ENCODE measurements around the gene THSD7A. TPM values are rescaled to one million over a fixed set of nuclear protein-coding genes. Genes with fewer than 3 reads are reported as not detected.

Gene THSD7A
- total RNA-seq, 1 donor from 2014 or later: 8.0 TPM

DNA sequence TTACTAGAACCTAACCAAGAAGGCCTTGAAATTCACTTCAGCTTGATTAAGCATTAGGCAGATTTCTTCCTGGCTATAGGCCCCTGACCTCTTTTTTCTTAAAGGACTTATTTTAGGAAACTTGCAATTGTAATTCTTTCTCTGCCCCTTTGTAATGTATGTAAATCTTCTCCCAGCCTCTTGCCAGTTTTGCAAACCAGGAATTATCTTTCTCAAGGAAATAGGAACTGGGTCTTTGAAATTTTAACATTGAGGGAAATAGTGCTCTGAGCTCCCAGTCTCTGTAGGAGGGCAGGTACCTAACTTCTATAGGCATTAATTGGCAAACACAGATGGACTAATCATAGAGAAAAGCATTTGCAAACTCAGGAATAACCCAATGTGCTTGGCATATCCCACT is 342.7 kb downstream of the THSD7A start:
- H3K36me3 ChIP-seq: no peaks in the 10 kb centered on the region
- TF ChIP-seq, protein P1, sequence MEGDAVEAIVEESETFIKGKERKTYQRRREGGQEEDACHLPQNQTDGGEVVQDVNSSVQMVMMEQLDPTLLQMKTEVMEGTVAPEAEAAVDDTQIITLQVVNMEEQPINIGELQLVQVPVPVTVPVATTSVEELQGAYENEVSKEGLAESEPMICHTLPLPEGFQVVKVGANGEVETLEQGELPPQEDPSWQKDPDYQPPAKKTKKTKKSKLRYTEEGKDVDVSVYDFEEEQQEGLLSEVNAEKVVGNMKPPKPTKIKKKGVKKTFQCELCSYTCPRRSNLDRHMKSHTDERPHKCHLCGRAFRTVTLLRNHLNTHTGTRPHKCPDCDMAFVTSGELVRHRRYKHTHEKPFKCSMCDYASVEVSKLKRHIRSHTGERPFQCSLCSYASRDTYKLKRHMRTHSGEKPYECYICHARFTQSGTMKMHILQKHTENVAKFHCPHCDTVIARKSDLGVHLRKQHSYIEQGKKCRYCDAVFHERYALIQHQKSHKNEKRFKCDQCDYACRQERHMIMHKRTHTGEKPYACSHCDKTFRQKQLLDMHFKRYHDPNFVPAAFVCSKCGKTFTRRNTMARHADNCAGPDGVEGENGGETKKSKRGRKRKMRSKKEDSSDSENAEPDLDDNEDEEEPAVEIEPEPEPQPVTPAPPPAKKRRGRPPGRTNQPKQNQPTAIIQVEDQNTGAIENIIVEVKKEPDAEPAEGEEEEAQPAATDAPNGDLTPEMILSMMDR (IDR thresholded peaks at IDR 0.05): no peak
- DNase-seq (no peak), ATAC-seq (no peak)
- H3K27ac ChIP-seq: no peak overlapping the region
- no peaks in the 10 kb centered on the region for H3K4me1 ChIP-seq
- no peak overlapping the region for H3K4me3 ChIP-seq
- H3K27me3 ChIP-seq: no peaks in the 10 kb centered on the region
- intact Hi-C loops (cut with DNase I): no loop called here
- no peaks in the 10 kb centered on the region for H3K9me3 ChIP-seq

DNA sequence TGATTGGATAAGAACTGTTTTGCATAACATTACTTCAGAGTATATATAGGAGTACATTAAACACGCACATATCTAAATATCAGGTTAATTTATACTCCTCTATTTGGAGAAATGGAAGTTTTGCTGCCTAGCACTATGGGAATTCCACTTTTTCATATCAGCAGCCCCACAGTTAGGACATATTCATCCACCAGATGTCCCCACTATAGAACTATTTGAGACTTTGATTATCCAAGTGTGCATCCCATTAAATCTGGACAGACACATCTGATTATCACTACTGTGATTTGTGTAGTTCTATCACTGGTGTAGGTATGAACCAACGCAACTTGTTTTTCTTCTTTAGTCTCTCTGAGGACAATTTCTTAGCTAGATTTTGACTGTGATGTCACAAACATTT is 345.7 kb downstream of the THSD7A start:
- TF ChIP-seq, protein P1 (IDR thresholded peaks at IDR 0.05): peak; percentile 17

DNA sequence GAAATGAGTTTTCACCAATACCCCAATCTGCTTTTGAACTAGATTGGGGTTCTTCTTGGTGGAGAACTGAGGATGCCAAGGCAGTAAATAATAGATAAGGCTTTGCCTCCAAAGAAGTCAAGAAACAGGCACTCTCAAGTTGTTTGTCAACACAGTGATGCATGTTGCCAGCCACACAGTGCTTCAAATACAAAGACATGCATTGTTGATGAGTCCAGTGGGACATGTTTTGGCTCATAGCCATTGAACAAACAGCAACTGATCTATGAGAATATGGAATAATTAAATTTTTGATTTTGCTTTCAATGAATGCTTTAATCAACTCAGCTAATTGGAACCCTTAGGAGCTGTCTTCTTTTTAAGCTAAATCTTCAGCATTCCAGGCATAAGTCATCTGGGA is 346.4 kb downstream of the THSD7A start:
- ATAC-seq: no peak

More for the DNA sequence above, 345.7 kb downstream of the THSD7A start:
- H3K27me3 ChIP-seq: no peaks in the 10 kb centered on the region
- no peaks in the 10 kb centered on the region for H3K9me3 ChIP-seq
- no peaks in the 10 kb centered on the region for H3K4me1 ChIP-seq
- H3K27ac ChIP-seq: no peak overlapping the region
- intact Hi-C loops (cut with DNase I): no loop called here
- no peaks in the 10 kb centered on the region for H3K36me3 ChIP-seq
- H3K4me3 ChIP-seq: no peak overlapping the region
- DNase-seq (no peak), ATAC-seq (no peak)

DNA sequence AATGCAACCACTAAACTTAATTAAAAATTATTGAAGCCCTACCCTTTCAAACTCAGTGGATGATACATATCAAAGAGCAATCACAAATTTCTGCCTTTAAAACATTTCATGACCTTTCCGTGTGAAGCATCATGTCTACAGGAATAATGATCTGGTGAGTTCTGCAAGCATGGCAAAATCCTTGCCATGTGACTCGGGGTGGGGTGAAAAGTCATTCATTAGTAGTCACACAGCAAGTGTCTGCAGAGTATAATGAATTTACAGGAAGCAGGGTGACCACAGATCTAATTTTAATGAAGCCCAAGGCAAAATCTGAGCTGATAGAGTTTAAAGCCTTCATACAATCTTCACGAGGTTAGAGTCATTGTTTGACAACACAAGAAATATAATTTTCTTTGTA is 351.9 kb downstream of the THSD7A start:
- H3K9me3 ChIP-seq: no peaks in the 10 kb centered on the region
- TF ChIP-seq, protein P1 (IDR thresholded peaks at IDR 0.05): no peak
- no peaks in the 10 kb centered on the region for H3K27me3 ChIP-seq
- DNase-seq: no peak
- H3K36me3 ChIP-seq: no peaks in the 10 kb centered on the region
- ATAC-seq: no peak
- intact Hi-C loops (cut with DNase I): no loop called here
- H3K4me3 ChIP-seq: no peak overlapping the region
- no peaks in the 10 kb centered on the region for H3K4me1 ChIP-seq
- no peak overlapping the region for H3K27ac ChIP-seq

More for the DNA sequence above, 346.4 kb downstream of the THSD7A start:
- Histone ChIP-seq H3K9me3 (no peaks in the 10 kb centered on the region), H3K36me3 (no peaks in the 10 kb centered on the region), H3K27me3 (no peaks in the 10 kb centered on the region), H3K4me3 (no peak overlapping the region), H3K27ac (no peak overlapping the region), H3K4me1 (no peaks in the 10 kb centered on the region)
- intact Hi-C loops (cut with DNase I): no loop called here
- DNase-seq: no peak
- TF ChIP-seq, protein P1 (IDR thresholded peaks at IDR 0.05): no peak

DNA sequence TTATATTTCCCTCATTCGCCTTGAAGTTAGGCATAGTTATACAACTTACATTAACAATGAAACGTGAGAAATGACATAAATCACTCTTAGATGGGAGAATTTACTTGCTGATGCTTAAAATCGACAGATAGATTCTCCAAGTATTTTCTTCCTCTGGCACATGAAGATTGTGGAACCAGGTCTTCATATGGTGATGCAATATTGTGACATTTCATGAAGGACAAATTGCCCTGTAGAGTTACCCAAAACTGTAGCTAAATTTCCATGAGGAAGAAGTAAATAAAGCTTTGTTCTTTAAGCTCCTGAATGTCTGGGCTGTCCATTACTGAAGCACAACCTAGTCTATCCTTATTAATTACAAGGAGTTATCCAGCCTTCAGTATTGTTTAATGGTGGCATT is 353.1 kb downstream of the THSD7A start:
- no peaks in the 10 kb centered on the region for H3K4me1 ChIP-seq
- ATAC-seq (no peak), DNase-seq (no peak)
- no peaks in the 10 kb centered on the region for H3K36me3 ChIP-seq
- no peaks in the 10 kb centered on the region for H3K9me3 ChIP-seq
- H3K4me3 ChIP-seq: no peak overlapping the region
- H3K27me3 ChIP-seq: no peaks in the 10 kb centered on the region
- TF ChIP-seq, protein P1 (IDR thresholded peaks at IDR 0.05): no peak
- H3K27ac ChIP-seq: no peak overlapping the region
- intact Hi-C loops (cut with DNase I): no loop called here

DNA sequence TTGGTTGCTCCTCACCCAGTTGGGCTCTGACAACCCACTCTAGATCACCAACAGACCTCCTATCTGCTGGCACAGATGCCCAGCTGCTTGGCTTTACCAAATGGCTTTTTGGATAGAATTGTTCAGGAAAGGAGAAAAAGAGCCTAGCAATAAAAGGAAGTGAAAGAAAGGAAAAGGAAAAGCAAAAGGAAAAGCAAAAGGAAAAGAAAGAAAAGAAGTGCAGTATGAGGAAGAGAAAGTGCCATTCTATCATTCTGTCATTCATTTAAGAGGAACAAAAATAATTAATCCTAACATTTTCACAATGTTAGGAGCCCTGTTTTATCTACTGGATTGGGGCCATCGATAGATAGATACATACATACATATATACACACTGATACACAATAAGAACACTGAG is 353.6 kb downstream of the THSD7A start:
- Histone ChIP-seq H3K36me3 (no peaks in the 10 kb centered on the region), H3K4me3 (no peak overlapping the region), H3K9me3 (no peaks in the 10 kb centered on the region), H3K4me1 (no peaks in the 10 kb centered on the region), H3K27ac (no peak overlapping the region), H3K27me3 (no peaks in the 10 kb centered on the region)
- ATAC-seq (no peak), DNase-seq (no peak)
- intact Hi-C loops (cut with DNase I): no loop called here
- TF ChIP-seq, protein P1 (IDR thresholded peaks at IDR 0.05): no peak
